GM18861 (cell line): ENCODE results near the gene CABLES1.

Experiments used
- ATAC-seq: cut with Tn5 transposase; IDR thresholded peaks from one replicate; pipeline ENCODE4 v1.9.1; 2021; ENCODE audit not compliant: unreplicated experiment

The CABLES1 gene

GRCh38 chr18:23238651-23239349, 103.5 kb downstream of the CABLES1 start:
- no peak for ATAC-seq

GRCh38 chr18:23239350-23239692, 104.0 kb downstream of the CABLES1 start:
- no peak for ATAC-seq

- ATAC-seq = no peak
Observed at GRCh38 chr18:23239885-23240608, 104.8 kb downstream of the CABLES1 start.

GRCh38 chr18:23240609-23240930, 105.3 kb downstream of the CABLES1 start:
- ATAC-seq = no peak

- ATAC-seq = peak; percentile 85
Observed at GRCh38 chr18:23241833-23242496, 106.7 kb downstream of the CABLES1 start.

GRCh38 chr18:23243178-23243577, 107.9 kb downstream of the CABLES1 start:
- ATAC-seq = no peak

GRCh38 chr18:23243816-23244215, 108.5 kb downstream of the CABLES1 start:
- ATAC-seq = no peak

- ATAC-seq = no peak
Observed at GRCh38 chr18:23244401-23244800, 109.1 kb downstream of the CABLES1 start.

- ATAC-seq = no peak
Observed at GRCh38 chr18:23245461-23245860, 110.2 kb downstream of the CABLES1 start.

GRCh38 chr18:23247331-23247730, 112.0 kb downstream of the CABLES1 start:
- ATAC-seq = no peak

GRCh38 chr18:23247896-23248295, 112.6 kb downstream of the CABLES1 start:
- ATAC-seq = no peak

GRCh38 chr18:23248826-23249225, 113.5 kb downstream of the CABLES1 start:
- ATAC-seq = no peak

- ATAC-seq = no peak
Observed at GRCh38 chr18:23249348-23249747, 114.1 kb downstream of the CABLES1 start.

GRCh38 chr18:23250893-23251656, 115.8 kb downstream of the CABLES1 start:
- ATAC-seq = no peak

GRCh38 chr18:23253630-23254029, 118.3 kb downstream of the CABLES1 start:
- no peak for ATAC-seq

- ATAC-seq = no peak
Observed at GRCh38 chr18:23257137-23257536, 121.9 kb downstream of the CABLES1 start.

GRCh38 chr18:23257686-23258565, 122.6 kb downstream of the CABLES1 start:
- ATAC-seq = no peak

GRCh38 chr18:23258566-23259469, 123.5 kb downstream of the CABLES1 start:
- no peak for ATAC-seq
